ENCODE measurements around the gene UBN2. TPM values are rescaled to one million over a fixed set of nuclear protein-coding genes. Genes with fewer than 3 reads are reported as not detected.

UBN2 gene
- total RNA-seq, 1 donor from 2014 or later, result 30.1 TPM

GRCh38 chr7:139186146-139186545 is 44.9 kb upstream of the UBN2 start:
- Mint-ChIP-seq H3K27ac (ENCODE audit: unreplicated experiment) (no peak overlapping the region), H3K36me3 (ENCODE audit: low read depth) (peaks cover 9% of the 10 kb centered on the region), H3K27me3 (ENCODE audit: low read depth) (no peaks in the 10 kb centered on the region), H3K9me3 (no peaks in the 10 kb centered on the region), H3K4me1 (no peaks in the 10 kb centered on the region), H3K4me3 (no peak overlapping the region)
- no peak for TF ChIP-seq CTCF (conservative IDR thresholded peaks at IDR 0.05)
- no peak for DNase-seq (ENCODE audit: low read depth, low spot score)

- H3K27me3 Mint-ChIP-seq (ENCODE audit: low read depth), result no peaks in the 10 kb centered on the region
- TF ChIP-seq CTCF (conservative IDR thresholded peaks at IDR 0.05), result no peak
- no peak for DNase-seq (ENCODE audit: low read depth, low spot score)
- peaks cover 13% of the 10 kb centered on the region for H3K36me3 Mint-ChIP-seq (ENCODE audit: low read depth)
- peaks cover 3% of the 10 kb centered on the region for H3K9me3 Mint-ChIP-seq
- no peak overlapping the region for H3K27ac Mint-ChIP-seq (ENCODE audit: unreplicated experiment)
- no peak overlapping the region for H3K4me3 Mint-ChIP-seq
- H3K4me1 Mint-ChIP-seq, result no peaks in the 10 kb centered on the region
These were observed 41.7 kb upstream of the UBN2 start for GRCh38 chr7:139189357-139189756.

GRCh38 chr7:139192014-139192706 is 38.9 kb upstream of the UBN2 start:
- peaks cover 14% of the 10 kb centered on the region for H3K36me3 Mint-ChIP-seq (ENCODE audit: low read depth)
- no peaks in the 10 kb centered on the region for H3K27me3 Mint-ChIP-seq (ENCODE audit: low read depth)
- TF ChIP-seq CTCF (conservative IDR thresholded peaks at IDR 0.05), result no peak
- no peak overlapping the region for H3K4me3 Mint-ChIP-seq
- H3K9me3 Mint-ChIP-seq, result peaks cover 6% of the 10 kb centered on the region
- no peaks in the 10 kb centered on the region for H3K4me1 Mint-ChIP-seq
- no peak for DNase-seq (ENCODE audit: low read depth, low spot score)
- no peak overlapping the region for H3K27ac Mint-ChIP-seq (ENCODE audit: unreplicated experiment)

GRCh38 chr7:139200382-139200781 is 30.7 kb upstream of the UBN2 start:
- no peak for TF ChIP-seq CTCF (conservative IDR thresholded peaks at IDR 0.05)
- peaks cover 2% of the 10 kb centered on the region for H3K36me3 Mint-ChIP-seq (ENCODE audit: low read depth)
- H3K9me3 Mint-ChIP-seq, result peaks cover 3% of the 10 kb centered on the region
- no peak overlapping the region for H3K27ac Mint-ChIP-seq (ENCODE audit: unreplicated experiment)
- no peak for DNase-seq (ENCODE audit: low read depth, low spot score)
- H3K27me3 Mint-ChIP-seq (ENCODE audit: low read depth), result no peaks in the 10 kb centered on the region
- no peak overlapping the region for H3K4me3 Mint-ChIP-seq
- H3K4me1 Mint-ChIP-seq, result no peaks in the 10 kb centered on the region

GRCh38 chr7:139203992-139204391 is 27.0 kb upstream of the UBN2 start:
- no peak overlapping the region for H3K4me3 Mint-ChIP-seq
- H3K4me1 Mint-ChIP-seq, result no peaks in the 10 kb centered on the region
- H3K36me3 Mint-ChIP-seq (ENCODE audit: low read depth), result peaks cover 14% of the 10 kb centered on the region
- peaks cover 6% of the 10 kb centered on the region for H3K27me3 Mint-ChIP-seq (ENCODE audit: low read depth)
- H3K9me3 Mint-ChIP-seq, result peaks cover 20% of the 10 kb centered on the region
- no peak for DNase-seq (ENCODE audit: low read depth, low spot score)
- no peak for TF ChIP-seq CTCF (conservative IDR thresholded peaks at IDR 0.05)
- H3K27ac Mint-ChIP-seq (ENCODE audit: unreplicated experiment), result no peak overlapping the region

Data from neural crest cell (in vitro differentiated cells).